ENCODE data around the gene TMPRSS11E.
"Not testable (repeated sequence)": the region's sequence is repeated elsewhere in the genome, so short reads cannot be mapped to it uniquely, and the experiment has no call there.

TMPRSS11E gene

GRCh38 chr4:68447201-68447600 lies at the start of gene TMPRSS11E:
TSS of gene TMPRSS11E (plus strand) at chr4:68447463. CDS start at chr4:68447513, 50 bp downstream.
- DNase-seq (ENCODE audit: low spot score), result no peak

DNA sequence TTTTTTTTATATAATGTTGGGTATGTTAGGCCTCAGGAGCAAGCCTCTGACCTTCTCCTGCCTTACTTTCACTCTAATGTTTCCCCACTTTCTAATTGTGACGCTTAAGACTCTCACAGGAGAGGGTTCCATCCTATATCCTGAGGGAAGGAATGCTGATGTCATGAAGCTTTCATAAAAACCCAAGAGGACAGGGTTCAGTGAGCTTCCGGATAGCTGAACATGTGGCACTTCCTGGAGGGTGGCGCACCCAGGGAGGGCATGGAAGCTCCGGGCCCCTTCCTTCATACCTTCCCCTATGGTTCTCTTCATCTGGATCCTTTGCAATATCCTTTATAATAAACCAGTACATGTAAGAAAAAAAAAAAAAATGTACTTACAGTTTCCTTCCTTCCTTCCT lies 48.0 kb upstream of the TMPRSS11E start:
- no peak for DNase-seq (ENCODE audit: low spot score)

DNA sequence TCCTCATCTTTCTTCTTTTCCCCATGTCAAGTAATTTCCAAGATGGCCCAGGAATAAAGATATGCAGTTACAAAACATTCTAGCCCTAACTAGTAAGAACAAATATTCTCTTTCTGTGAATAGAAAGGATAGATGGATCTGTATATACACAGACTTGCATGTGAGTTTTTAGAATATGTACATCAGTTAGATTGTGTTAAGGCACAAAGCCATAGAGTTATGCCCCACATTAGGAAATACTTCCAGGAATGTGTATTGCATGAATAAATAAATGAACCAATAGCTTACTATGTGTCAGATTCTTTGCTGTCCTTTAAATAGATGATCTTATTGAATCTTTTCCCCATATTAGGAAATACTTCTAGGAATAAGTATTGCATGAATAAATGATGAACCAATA lies 46.0 kb upstream of the TMPRSS11E start:
- no peak for DNase-seq (ENCODE audit: low spot score)

DNA sequence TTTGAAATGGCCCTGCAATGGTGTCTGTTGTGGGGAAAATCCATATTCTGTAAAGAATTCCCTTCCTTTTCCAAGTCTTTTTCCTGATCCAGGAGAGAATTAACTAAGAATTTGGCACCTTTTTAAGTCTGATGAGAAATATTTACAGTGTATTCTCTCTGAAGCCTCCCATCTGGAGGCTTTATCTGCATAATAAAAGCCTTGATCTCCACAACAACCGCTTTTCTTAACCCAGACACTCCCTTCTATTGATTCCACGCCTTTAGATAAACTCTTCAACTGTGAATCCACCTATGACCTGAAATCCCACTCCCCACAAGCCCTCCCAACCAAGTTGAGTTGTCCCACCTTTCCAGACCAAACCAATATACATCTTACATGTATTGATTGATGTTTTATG lies 43.1 kb upstream of the TMPRSS11E start:
- no peak for DNase-seq (ENCODE audit: low spot score)

DNA sequence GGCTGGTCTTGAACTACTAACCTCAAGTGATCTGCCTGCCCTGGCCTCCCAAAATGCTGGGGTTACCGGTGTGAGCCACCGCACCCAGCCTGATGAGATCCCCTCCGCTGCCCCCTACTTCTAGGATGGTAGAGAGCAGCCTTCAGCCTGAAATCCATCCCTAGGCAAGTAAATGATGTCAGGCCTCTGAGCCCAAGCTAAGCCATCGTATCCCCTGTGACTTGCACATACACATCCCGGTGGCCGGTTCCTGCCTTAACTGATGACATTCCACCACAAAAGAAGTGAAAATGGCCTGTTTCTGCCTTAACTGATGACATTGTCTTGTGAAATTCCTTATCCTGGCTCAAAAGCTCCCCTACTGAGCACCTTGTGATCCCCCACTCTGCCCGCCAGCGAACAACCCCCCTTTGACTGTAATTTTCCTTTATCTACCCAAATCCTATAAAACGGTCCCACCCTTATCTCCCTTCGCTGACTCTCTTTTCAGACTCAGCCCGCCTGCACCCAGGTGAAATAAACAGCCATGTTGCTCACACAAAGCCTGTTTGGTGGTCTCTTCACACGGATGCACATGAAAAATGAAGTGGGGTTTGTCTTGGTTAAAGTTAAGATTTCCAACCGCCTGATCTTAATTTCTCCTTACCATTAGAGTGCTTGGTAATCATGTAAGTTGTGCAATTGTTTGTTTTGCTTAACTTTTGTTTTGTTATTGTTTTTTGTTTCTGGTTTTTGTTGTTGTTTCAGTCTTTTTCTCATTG lies 41.4 kb upstream of the TMPRSS11E start:
- not testable (repeated sequence) for DNase-seq (ENCODE audit: low spot score)

- DNase-seq (ENCODE audit: low spot score), result no peak
Measured at GRCh38 chr4:68406479-68406859, 40.8 kb upstream of the TMPRSS11E start.

DNA sequence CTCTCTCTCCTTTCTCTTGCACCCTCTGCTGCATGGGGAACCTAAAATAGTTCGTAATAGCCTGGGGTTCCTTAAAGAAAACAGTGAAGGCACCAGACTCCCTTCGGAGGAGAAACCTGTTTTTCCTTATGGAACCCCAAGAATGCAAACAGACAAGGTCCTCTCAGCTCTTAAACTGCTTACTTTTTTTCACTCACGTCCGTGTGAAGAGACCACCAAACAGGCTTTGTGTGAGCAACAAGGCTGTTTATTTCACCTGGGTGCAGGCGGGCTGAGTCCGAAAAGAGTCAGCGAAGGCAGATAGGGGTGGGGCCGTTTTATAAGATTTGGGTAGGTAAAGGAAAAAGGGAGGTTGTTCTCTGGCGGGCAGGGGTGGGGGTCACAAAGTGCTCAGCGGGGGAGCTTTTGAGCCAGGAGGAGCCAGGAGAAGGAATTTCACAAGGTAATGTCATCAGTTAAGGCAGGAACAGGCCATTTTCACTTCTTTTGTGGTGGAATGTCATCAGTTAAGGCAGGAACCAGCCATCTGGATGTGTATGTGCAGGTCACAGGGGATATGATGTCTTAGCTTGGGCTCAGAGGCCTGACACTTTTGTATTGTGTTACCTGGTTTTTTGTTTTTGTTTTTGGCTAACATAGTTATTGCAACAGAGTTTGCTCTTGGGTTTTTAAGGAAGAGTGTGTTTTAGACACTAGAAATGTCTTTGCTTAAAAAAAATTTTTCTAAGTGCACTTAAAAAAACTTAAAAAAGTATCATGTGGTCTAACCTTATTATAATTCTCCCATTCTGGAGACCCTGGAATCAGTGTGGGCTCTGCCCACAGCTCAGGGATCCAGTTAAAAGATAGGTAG lies 40.0 kb upstream of the TMPRSS11E start:
- not testable (repeated sequence) for DNase-seq (ENCODE audit: low spot score)

GRCh38 chr4:68407868-68408190 lies 39.4 kb upstream of the TMPRSS11E start:
- no peak for DNase-seq (ENCODE audit: low spot score)

DNA sequence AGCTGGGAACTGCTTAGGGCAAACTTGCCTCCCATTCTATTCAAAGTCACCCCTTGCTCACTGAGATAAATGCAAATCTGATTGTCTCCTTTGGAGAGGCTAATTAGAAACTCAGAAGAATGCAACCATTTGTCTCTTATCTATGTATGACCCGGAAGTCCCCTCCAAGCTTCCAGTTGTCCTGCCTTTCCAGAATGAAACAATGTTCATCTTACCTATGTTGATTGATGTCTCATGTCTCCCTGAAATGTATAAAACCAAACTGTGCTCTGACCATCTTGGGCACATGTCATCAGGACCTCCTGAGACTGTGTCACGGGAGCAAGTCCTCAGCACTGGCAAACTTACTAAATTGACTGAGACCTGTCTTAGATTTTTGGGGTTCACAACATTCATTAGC lies 37.1 kb upstream of the TMPRSS11E start:
- no peak for DNase-seq (ENCODE audit: low spot score)

GRCh38 chr4:68410643-68411042 lies 36.6 kb upstream of the TMPRSS11E start:
- no peak for DNase-seq (ENCODE audit: low spot score)

DNA sequence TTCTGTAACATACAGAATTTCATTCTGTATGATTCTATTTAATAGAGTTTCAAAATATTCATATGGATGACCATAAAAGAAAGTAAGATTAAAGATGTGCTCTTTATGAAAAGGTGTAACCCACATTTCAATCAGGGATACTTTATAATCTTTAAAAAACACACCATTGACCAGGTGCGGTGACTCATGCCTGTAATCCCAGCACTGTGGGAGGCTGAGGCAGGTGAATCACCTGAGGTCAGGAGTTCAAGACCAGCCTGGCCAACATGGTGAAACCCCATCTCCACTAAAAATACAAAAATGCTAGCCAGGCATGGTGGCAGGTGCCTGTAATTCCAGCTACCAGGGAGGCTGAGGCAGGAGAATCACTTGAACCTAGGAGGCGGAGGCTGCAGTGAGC lies 35.2 kb upstream of the TMPRSS11E start:
- not testable (repeated sequence) for DNase-seq (ENCODE audit: low spot score)

DNA sequence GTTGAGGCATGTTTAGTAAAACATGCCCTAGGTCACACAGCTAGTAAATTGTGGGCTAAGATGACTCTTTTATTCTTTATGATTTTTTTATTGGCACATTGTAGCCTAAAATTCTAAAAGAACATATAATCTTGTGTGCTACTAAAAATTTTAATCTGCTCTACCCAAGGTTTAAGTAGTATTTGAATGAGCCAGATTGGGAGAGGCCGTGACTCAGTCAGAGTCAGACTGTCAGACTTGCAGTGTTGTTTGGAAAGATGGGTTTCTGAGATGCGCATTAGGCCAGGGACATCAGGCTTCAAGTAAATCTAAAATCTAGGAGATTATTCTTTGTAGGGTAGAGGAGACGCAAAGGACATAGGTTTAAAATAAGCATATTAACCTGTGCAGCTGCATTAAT lies 30.7 kb upstream of the TMPRSS11E start:
- no peak for DNase-seq (ENCODE audit: low spot score)

GRCh38 chr4:68426516-68426915 lies 20.7 kb upstream of the TMPRSS11E start:
- no peak for DNase-seq (ENCODE audit: low spot score)

- DNase-seq (ENCODE audit: low spot score), result no peak
Measured at GRCh38 chr4:68430337-68430736, 16.9 kb upstream of the TMPRSS11E start.

DNA sequence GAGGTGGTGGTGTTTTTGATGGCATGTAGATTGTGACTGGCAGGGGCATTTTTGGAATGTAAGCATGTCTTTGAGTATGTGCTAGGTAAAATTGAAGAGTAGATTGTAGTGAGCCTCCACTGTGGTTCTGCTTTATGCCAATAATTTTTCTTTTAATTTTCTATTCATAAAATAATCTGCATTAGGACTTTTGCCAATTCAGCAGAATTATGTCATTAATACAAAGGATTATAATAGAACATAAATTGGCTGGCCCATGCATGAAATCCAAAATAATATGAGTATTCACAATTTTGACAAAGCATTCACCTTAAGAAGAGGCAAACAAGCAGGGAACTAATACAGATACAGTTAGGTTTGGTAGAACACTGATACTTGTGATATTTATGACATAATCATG lies 14.9 kb upstream of the TMPRSS11E start:
- DNase-seq (ENCODE audit: low spot score), result no peak

DNA sequence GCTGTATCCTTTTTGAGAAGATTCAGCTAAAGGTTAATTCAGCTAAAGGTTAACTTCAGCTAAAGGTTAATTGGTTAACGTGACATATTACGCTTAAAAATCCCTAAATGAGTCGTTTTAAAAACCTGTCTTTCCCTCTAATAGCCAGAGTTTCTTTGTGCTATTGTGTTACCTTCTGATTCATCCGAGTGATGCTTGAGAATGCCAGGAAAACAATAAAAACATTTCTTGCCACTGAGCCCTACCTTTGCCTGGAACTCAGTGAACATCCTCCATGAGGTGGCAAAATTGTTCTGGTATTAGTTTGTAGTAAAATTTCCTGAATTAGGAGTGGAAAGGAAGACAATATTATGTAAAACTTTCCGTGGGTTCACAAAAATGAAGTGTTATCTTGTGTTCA lies 13.7 kb upstream of the TMPRSS11E start:
- DNase-seq (ENCODE audit: low spot score), result no peak

DNA sequence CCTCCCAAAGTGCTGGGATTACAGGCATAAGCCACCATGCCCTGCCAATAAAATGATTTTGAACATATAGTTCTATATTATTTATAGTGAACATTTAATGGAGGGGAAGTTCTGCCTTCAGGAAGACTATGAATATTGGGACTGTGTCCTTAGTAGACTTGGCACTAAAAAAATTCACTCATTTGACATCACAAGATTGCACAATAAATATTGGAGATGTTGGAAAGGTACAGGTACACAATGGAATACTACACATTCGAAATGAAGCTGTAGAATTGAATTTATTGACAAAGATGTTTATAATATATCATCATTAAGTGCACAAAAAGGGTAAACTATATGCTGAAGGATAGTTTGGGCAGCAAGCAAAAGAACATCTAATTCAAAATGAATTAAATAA lies 13.0 kb upstream of the TMPRSS11E start:
- no peak for DNase-seq (ENCODE audit: low spot score)

GRCh38 chr4:68434836-68435235 lies 12.4 kb upstream of the TMPRSS11E start:
- no peak for DNase-seq (ENCODE audit: low spot score)

- DNase-seq (ENCODE audit: low spot score), result no peak
Measured at GRCh38 chr4:68445111-68445510, 2.2 kb upstream of the TMPRSS11E start.

DNA sequence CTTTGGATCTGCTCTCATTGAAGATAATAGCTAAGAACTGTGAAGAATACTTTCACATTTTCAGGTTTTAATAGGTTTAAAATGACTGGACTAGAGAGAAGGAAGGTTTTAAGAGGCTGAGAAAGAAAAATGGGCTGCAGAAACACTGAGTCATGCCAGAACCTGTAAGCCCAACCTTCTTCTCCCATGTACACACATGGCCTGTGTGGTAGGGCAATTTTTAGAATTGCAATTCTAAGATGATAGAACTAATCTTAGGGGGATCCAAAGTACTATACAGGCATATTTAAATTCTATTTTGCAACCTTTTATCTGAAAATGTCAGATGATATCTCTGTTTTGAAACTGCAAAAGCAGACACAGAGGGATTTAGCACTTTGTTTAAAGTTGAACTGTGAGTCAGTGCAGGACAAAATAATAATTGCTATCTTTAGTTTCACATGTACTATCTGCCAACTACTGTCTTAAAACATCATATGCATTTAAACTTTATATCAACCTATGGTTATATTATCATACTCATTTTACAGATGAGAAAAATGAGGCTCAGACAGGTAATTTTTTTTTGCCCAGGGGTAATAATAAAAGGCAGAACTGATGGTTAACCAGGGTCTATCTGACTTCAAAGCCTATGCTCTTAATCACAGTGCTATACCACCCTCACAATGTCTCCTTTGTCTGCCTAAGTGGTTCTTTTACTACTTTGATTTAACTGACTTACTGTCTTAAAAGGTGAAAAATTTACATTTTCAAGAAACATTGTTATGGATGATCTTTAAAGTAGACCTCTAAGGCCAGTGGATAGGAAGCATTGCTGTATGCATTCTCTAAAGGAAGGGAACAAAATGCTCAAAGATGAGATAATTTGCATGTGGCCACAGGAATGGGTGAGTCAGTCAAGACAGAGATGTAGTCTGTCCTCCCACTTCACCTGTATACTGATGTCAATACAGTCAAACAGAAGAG lies 4.3 kb downstream of the TMPRSS11E start:
- no peak for DNase-seq (ENCODE audit: low spot score)

DNA sequence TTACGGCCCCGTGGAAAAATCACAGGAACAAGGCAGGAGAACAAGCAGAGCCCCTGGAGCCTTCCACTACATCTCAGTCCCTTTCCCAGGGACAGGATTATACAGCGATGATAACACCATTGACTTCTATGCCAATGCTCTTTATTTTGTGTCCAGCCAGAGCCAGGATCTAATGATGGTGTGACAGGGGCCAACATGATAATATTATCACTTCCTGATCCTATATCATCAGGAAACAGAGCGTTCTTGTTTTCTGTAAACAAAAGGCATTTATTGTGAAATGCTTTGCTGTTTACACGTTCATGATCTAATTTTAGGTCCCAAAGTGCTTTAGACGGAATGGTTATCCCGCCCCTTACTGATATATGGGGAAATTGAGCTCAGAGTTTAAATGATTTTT lies 12.8 kb downstream of the TMPRSS11E start:
- no peak for DNase-seq (ENCODE audit: low spot score)

GRCh38 chr4:68461790-68462189 lies 14.5 kb downstream of the TMPRSS11E start:
- DNase-seq (ENCODE audit: low spot score), result no peak

All from NAMALWA (cell line).